Activated CD8-positive, alpha-beta memory T cell treated with anti-CD3 and anti-CD28 coated beads, Interleukin-2, amount 10 ng/mL, durations not matched to agents 7 days and 5 days (primary cell): ENCODE results near the gene INSRR. TPM values are rescaled to one million over a fixed set of nuclear protein-coding genes. Genes with fewer than 3 reads are reported as not detected.

Experiments used
- ATAC-seq: fragments of 150-1000 bp; cut with Tn5 transposase; one replicate; pipeline ENCODE4 v1.10.0; 2021; ENCODE audit warnings: moderate library complexity
- CTCF ChIA-PET: fragments of 350-600 bp; sonication (Branson Sonifier 250); formaldehyde crosslinking; loops from one replicate; lab custom pipeline; 2021; ENCODE audit warnings: antibody characterized with exemption; lab: Charles Lee
- DNase-seq: peaks from one replicate; pipeline ENCODE4 v3.0.0-alpha.2; 2020
- H3K27ac Mint-ChIP-seq: one replicate; pipeline ENCODE4 v1.8.0; 2021; ENCODE audit warnings: mild to moderate bottlenecking, mixed read lengths
- H3K27me3 Mint-ChIP-seq: one replicate; pipeline ENCODE4 v1.8.0; 2021; ENCODE audit warnings: mixed read lengths
- H3K36me3 Mint-ChIP-seq: one replicate; pipeline ENCODE4 v1.8.0; 2021; ENCODE audit warnings: mild to moderate bottlenecking, mixed read lengths
- H3K4me1 Mint-ChIP-seq: one replicate; pipeline ENCODE4 v1.8.0; 2021; ENCODE audit warnings: mixed read lengths
- H3K4me3 Mint-ChIP-seq: one replicate; pipeline ENCODE4 v1.8.0; 2021; ENCODE audit warnings: mild to moderate bottlenecking, moderate library complexity, mixed read lengths
- H3K9me3 Mint-ChIP-seq: one replicate; pipeline ENCODE4 v1.8.0; 2022; ENCODE audit warnings: low read depth, mixed read lengths
- total RNA-seq, 2 experiments: library from RNA; stranded (reverse); gene quantifications; one replicate each; pipeline ENCODE4 v1.2.3, GENCODE V29; 2021

INSRR gene
- total RNA-seq, 2 experiments from 2014 or later, result 0.09 to 0.19 TPM

DNA sequence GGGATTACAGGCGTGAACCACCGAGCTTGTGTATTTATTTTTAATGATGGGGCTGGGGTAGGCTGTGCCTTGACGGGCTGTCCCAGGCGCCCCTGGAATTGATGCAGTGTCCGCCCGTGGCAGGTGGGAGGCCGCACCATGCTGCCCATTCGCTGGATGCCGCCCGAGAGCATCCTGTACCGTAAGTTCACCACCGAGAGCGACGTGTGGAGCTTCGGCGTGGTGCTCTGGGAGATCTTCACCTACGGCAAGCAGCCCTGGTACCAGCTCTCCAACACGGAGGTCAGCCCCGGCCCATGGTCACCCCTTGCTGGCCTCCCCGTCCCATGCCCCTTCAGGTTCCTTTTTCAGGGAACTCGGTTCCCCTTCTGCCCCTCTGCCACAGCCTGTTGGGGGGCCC lies 21.0 kb upstream of the INSRR start:
- Mint-ChIP-seq H3K4me3 (no peak overlapping the region), H3K27ac (no peak overlapping the region), H3K4me1 (no peaks in the 10 kb centered on the region), H3K9me3 (no peaks in the 10 kb centered on the region), H3K36me3 (no peaks in the 10 kb centered on the region), H3K27me3 (peaks cover 33% of the 10 kb centered on the region)
- CTCF ChIA-PET, result interaction anchor here (1.2 to 4.9 kb wide), 5 partner anchors 9 to 154 kb away, joined by 3 to 31 read pairs (median 4); partner anchors contain the start of gene NTRK1
- no peak for DNase-seq
- no peak for ATAC-seq

DNA sequence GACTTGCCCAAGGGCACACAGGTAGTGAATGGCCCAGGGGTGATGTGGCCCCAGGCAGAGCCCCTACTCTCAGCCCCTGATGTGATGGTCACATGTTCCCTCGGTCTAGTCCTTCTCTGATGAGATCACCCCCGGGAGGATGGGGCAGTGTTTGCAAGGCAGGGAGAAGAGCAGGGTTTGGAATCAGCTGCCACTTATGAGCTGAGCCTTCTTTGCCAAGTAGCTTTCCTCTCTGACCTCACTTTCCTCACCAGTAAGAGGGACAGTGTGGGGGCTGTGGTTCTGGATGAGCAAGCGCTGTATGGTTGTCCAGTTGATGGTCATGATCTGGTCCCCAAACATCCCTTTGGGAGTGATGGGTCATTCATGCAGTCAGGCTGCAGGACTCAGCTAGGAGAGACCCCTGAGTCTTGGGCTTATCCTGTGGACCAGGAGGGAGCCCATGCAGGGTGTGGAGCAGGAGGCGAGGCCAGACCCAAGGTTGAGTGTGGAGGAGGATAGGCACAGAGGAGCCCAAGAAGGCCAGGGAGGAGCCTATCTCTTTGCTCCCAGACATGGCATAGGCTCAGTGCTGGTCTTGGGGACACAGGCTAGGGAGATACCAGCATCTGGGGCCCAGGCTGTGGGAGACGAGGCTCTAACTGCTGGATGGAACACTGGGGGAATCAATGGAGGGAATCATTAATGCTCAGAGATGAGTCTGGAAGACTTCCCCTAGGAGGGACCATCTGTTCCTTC lies 18.7 kb upstream of the INSRR start:
- ATAC-seq (no peak), DNase-seq (no peak)
- H3K9me3 Mint-ChIP-seq, result no peaks in the 10 kb centered on the region
- peaks cover 31% of the 10 kb centered on the region for H3K27me3 Mint-ChIP-seq
- H3K36me3 Mint-ChIP-seq, result no peaks in the 10 kb centered on the region
- no peaks in the 10 kb centered on the region for H3K4me1 Mint-ChIP-seq
- H3K27ac Mint-ChIP-seq, result no peak overlapping the region
- no peak overlapping the region for H3K4me3 Mint-ChIP-seq
- CTCF ChIA-PET, result interaction anchor here (2.5 to 4.9 kb wide), 2 partner anchors 13 to 17 kb away, joined by 6 to 31 read pairs; partner anchors contain the start of gene NTRK1

DNA sequence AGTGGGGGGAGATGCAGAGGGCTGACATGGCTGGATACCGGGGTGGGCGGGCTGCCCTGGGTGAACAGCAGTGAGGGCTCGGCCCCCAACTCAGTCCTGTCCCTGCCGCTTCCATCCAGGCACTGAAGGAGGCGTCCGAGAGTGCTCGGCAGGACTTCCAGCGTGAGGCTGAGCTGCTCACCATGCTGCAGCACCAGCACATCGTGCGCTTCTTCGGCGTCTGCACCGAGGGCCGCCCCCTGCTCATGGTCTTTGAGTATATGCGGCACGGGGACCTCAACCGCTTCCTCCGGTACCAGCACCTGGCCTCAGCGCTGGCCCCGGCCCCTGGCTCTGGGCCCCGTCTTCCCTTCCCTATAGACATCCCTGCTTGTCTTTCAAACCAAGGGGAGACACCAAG lies 17.4 kb upstream of the INSRR start:
- no peak for DNase-seq
- no peak overlapping the region for H3K27ac Mint-ChIP-seq
- peaks cover 31% of the 10 kb centered on the region for H3K27me3 Mint-ChIP-seq
- H3K9me3 Mint-ChIP-seq, result no peaks in the 10 kb centered on the region
- ATAC-seq, result no peak
- H3K4me1 Mint-ChIP-seq, result no peaks in the 10 kb centered on the region
- H3K4me3 Mint-ChIP-seq, result no peak overlapping the region
- H3K36me3 Mint-ChIP-seq, result no peaks in the 10 kb centered on the region
- CTCF ChIA-PET, result interaction anchor here (1.0 to 2.5 kb wide), 4 partner anchors 13 to 187 kb away, joined by 4 to 6 read pairs (median 5); partner anchors contain the start of gene NTRK1

DNA sequence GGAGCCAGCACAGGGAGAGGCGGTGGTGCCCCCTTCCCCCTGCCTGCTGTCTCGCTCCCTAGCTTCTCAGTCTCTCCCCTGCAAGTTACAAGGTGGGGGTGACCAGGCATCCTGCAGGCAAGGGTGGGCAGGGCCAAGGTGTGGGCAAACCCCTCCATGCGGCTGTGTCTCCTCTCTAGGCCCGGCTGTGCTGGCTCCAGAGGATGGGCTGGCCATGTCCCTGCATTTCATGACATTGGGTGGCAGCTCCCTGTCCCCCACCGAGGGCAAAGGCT lies 16.4 kb upstream of the INSRR start:
- Mint-ChIP-seq H3K27ac (no peak overlapping the region), H3K4me1 (peaks cover 5% of the 10 kb centered on the region), H3K4me3 (no peak overlapping the region), H3K9me3 (no peaks in the 10 kb centered on the region), H3K36me3 (no peaks in the 10 kb centered on the region), H3K27me3 (peaks cover 29% of the 10 kb centered on the region)
- no peak for ATAC-seq
- CTCF ChIA-PET, result interaction anchor here (1.0 to 1.4 kb wide), 2 partner anchors 23 to 36 kb away, joined by 3 to 4 read pairs; no protein-coding TSS in a partner anchor
- no peak for DNase-seq

DNA sequence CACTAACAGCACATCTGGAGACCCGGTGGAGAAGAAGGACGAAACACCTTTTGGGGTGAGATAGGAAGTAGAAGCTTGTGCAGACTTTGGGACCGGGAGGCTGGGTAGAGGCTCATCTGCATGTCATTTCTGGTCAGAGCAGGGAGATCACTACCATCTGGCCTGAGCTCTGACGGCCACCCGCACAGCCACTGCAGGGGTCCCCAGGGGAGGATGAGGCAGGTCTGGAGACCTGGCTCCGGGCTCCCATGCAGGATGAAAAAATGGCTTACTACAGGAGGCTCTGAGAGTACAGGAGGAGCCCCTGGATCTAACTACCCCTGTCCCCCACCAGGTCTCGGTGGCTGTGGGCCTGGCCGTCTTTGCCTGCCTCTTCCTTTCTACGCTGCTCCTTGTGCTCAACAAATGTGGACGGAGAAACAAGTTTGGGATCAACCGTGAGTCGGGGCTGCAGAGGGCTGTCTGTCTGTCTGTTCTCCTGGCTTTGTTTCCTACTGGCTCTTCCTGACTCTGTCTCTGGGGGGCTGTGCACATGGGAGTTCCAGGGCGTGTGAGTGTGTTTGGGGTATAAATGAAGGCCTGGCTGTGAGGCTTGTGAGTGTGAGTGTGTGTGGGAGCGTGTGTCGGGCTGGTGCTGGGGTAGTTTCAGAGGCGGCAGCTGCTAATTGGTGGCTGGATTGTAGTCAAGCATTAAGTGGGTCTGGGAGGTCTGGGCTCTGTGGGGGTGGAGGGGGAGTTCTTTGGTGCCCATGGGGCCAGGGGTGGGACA lies 15.8 kb upstream of the INSRR start:
- CTCF ChIA-PET, result interaction anchor here (1.0 to 2.9 kb wide), 4 partner anchors 15 to 149 kb away, joined by 3 to 14 read pairs (median 4); no protein-coding TSS in a partner anchor
- DNase-seq (no peak), ATAC-seq (no peak)
- Mint-ChIP-seq H3K4me3 (no peak overlapping the region), H3K4me1 (peaks cover 5% of the 10 kb centered on the region), H3K27me3 (peaks cover 25% of the 10 kb centered on the region), H3K9me3 (no peaks in the 10 kb centered on the region), H3K36me3 (no peaks in the 10 kb centered on the region), H3K27ac (no peak overlapping the region)

GRCh38 chr1:156874142-156874541 lies 15.2 kb upstream of the INSRR start:
- no peak for ATAC-seq
- DNase-seq, result no peak
- Mint-ChIP-seq H3K9me3 (no peaks in the 10 kb centered on the region), H3K4me3 (no peak overlapping the region), H3K36me3 (no peaks in the 10 kb centered on the region), H3K27me3 (peaks cover 26% of the 10 kb centered on the region), H3K27ac (no peak overlapping the region), H3K4me1 (peaks cover 5% of the 10 kb centered on the region)
- CTCF ChIA-PET, result interaction anchor here (1.0 to 2.9 kb wide), 5 partner anchors 16 to 148 kb away, joined by 3 to 14 read pairs (median 4); partner anchors contain the start of gene PEAR1

- Mint-ChIP-seq H3K36me3 (no peaks in the 10 kb centered on the region), H3K4me1 (peaks cover 5% of the 10 kb centered on the region), H3K4me3 (no peak overlapping the region), H3K27ac (no peak overlapping the region), H3K9me3 (no peaks in the 10 kb centered on the region), H3K27me3 (peaks cover 25% of the 10 kb centered on the region)
- CTCF ChIA-PET, result interaction anchor here (1.8 to 21.5 kb wide), 4 partner anchors 16 to 148 kb away, joined by 4 to 600 read pairs (median 10); partner anchors contain the start of genes PEAR1 and SH2D2A
- no peak for DNase-seq
- ATAC-seq, result no peak
Observed at GRCh38 chr1:156873659-156874058, 14.7 kb upstream of the INSRR start.

GRCh38 chr1:156869455-156869854 lies 10.5 kb upstream of the INSRR start:
- DNase-seq (no peak), ATAC-seq (no peak)
- no peak overlapping the region for H3K4me3 Mint-ChIP-seq
- H3K36me3 Mint-ChIP-seq, result no peaks in the 10 kb centered on the region
- CTCF ChIA-PET, result interaction anchor here (0.6 to 21.5 kb wide), 6 partner anchors 9 to 180 kb away, joined by 3 to 600 read pairs (median 4); partner anchors contain the start of genes NTRK1 and SH2D2A
- no peaks in the 10 kb centered on the region for H3K9me3 Mint-ChIP-seq
- H3K27me3 Mint-ChIP-seq, result peaks cover 11% of the 10 kb centered on the region
- peaks cover 27% of the 10 kb centered on the region for H3K4me1 Mint-ChIP-seq
- no peak overlapping the region for H3K27ac Mint-ChIP-seq

GRCh38 chr1:156868341-156868740 lies 9.4 kb upstream of the INSRR start:
- H3K9me3 Mint-ChIP-seq, result no peaks in the 10 kb centered on the region
- no peak overlapping the region for H3K27ac Mint-ChIP-seq
- CTCF ChIA-PET, result interaction anchor here (0.8 to 21.5 kb wide), 5 partner anchors 8 to 178 kb away, joined by 3 to 600 read pairs (median 4); partner anchors contain the start of genes NTRK1 and SH2D2A

GRCh38 chr1:156866249-156866909 lies 7.5 kb upstream of the INSRR start:
- H3K27ac Mint-ChIP-seq, result peak overlapping the region; percentile 34
- peaks cover 19% of the 10 kb centered on the region for H3K27me3 Mint-ChIP-seq
- CTCF ChIA-PET, result interaction anchor here (0.7 to 21.5 kb wide), 7 partner anchors 23 to 177 kb away, joined by 3 to 600 read pairs (median 6); partner anchors contain the start of gene SH2D2A
- no peaks in the 10 kb centered on the region for H3K36me3 Mint-ChIP-seq
- ATAC-seq, result peak; percentile 32
- no peak for DNase-seq
- peaks cover 54% of the 10 kb centered on the region for H3K4me1 Mint-ChIP-seq
- H3K4me3 Mint-ChIP-seq, result no peak overlapping the region
- no peaks in the 10 kb centered on the region for H3K9me3 Mint-ChIP-seq

More at GRCh38 chr1:156868341-156868740, 9.4 kb upstream of the INSRR start:
- ATAC-seq (no peak), DNase-seq (no peak)
- Mint-ChIP-seq H3K36me3 (no peaks in the 10 kb centered on the region), H3K27me3 (peaks cover 11% of the 10 kb centered on the region), H3K4me3 (no peak overlapping the region), H3K4me1 (peaks cover 35% of the 10 kb centered on the region)

- DNase-seq, result no peak
- Mint-ChIP-seq H3K4me1 (peaks cover 53% of the 10 kb centered on the region), H3K27me3 (peaks cover 21% of the 10 kb centered on the region), H3K4me3 (no peak overlapping the region), H3K27ac (peak overlapping the region; percentile 34), H3K36me3 (no peaks in the 10 kb centered on the region), H3K9me3 (no peaks in the 10 kb centered on the region)
- no peak for ATAC-seq
- CTCF ChIA-PET, result interaction anchor here (0.7 to 21.5 kb wide), 7 partner anchors 24 to 177 kb away, joined by 3 to 600 read pairs (median 6); partner anchors contain the start of gene SH2D2A
Observed at GRCh38 chr1:156865865-156866248, 6.9 kb upstream of the INSRR start.

GRCh38 chr1:156865258-156865657 lies 6.3 kb upstream of the INSRR start:
- CTCF ChIA-PET, result interaction anchor here (0.7 to 21.5 kb wide), 7 partner anchors 26 to 178 kb away, joined by 3 to 600 read pairs (median 12); partner anchors contain the start of gene SH2D2A
- DNase-seq, result no peak
- peaks cover 19% of the 10 kb centered on the region for H3K27me3 Mint-ChIP-seq
- H3K27ac Mint-ChIP-seq, result no peak overlapping the region
- no peaks in the 10 kb centered on the region for H3K36me3 Mint-ChIP-seq
- H3K9me3 Mint-ChIP-seq, result no peaks in the 10 kb centered on the region
- no peak overlapping the region for H3K4me3 Mint-ChIP-seq
- H3K4me1 Mint-ChIP-seq, result peaks cover 52% of the 10 kb centered on the region
- ATAC-seq, result no peak
